ENCODE data around the gene TNS1.

Gene TNS1

DNA sequence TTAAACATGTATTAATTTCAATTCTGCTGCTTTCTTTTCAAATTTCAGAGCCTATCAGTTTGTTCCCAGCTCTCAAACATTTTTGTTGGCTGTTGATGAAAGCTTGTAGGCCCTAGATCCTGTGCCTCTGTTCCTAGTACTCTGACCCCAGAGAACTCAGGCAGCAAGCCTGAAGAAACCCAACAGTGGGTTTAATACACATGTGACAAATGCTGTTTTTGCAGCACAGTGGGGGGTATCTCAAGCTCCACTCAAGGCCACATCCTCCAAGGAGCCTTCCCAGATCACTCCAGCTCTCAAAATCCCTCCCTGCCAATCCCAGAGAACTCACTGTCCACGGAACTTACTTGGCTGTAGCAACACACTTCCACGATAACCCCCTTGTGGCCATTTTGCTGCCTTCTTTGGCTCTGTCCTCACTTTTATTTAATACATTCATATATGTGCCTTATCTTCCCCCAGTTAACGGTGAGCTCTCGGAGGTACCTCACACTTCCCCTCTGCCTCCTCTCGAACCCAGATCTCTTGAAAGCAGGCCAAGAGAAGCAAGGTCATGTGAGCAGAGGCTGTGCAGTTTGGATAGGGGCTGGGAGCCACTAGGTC is 122.4 kb downstream of the TNS1 start:
- DNase-seq (no peak), ATAC-seq (replicated peaks) (no peak)
- Mint-ChIP-seq H3K27ac (no peak overlapping the region), H3K36me3 (no peaks in the 10 kb centered on the region), H3K4me3 (no peak overlapping the region), H3K4me1 (peaks cover 2 to 7% of the 10 kb centered on the region in 2 donors), H3K27me3 (no peaks in the 10 kb centered on the region), H3K9me3 (no peaks in the 10 kb centered on the region)

DNA sequence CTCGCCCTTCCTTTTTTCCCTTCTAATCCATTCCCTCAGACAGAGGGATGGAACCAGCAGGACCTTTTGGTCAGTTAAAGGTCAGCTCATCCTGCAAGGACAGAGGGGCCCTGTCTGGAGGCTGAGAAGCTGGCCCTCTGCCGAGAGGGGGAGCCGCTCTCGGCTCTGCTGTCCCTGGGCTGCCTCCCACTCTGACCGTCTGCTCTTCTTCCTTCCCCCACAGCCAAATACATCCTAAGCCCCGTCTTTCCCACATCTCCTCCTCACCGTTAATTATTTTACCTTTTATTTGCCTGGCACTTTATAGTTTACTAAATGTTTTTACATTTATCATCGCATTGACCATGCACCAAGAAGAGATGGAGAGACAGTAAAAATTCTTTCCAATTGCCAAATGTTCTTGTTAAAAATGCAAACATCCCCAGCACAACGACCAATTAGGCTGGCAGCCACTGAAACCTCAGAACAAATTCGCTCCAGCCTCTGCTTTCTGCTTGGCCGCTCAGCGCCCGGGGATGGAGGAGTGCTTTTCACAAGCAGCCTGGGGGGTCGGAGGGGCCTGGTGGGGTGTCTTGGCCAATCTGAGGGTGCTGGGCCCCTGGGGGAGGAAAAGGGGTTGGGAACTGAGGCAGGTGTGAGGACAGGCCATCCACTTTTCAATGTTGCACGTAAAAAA is 123.7 kb downstream of the TNS1 start:
- no peaks in the 10 kb centered on the region for H3K9me3 Mint-ChIP-seq
- no peak overlapping the region for H3K27ac Mint-ChIP-seq
- peaks cover 2 to 6% of the 10 kb centered on the region in 2 donors for H3K4me1 Mint-ChIP-seq
- ATAC-seq (replicated peaks) = no peak
- no peaks in the 10 kb centered on the region for H3K27me3 Mint-ChIP-seq
- DNase-seq = no peak
- H3K4me3 Mint-ChIP-seq = no peak overlapping the region
- H3K36me3 Mint-ChIP-seq = no peaks in the 10 kb centered on the region

DNA sequence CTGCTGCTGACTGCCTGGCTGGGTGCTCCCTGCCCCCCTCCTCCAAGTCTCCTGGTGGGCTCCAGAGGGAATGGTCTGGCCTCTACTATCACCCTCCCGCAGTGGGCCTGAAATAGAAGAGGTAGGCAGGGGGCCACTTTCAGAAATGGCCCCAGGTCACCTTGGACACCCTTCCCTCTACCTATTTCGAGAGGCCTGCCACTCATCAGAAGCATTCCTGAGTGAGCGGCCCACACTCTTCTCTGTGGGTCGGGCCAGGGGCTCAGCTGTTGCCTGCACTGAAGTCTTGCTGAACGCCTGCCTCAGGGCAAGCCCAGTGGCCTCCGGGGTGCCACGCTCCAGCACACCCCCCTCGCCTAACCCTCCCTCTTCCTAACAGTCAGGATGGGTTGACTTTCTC is 124.9 kb downstream of the TNS1 start:
- Mint-ChIP-seq H3K36me3 (no peaks in the 10 kb centered on the region), H3K4me3 (no peak overlapping the region), H3K27ac (no peak overlapping the region), H3K4me1 (peaks cover 2 to 6% of the 10 kb centered on the region in 2 donors), H3K9me3 (no peaks in the 10 kb centered on the region), H3K27me3 (no peaks in the 10 kb centered on the region)
- ATAC-seq (replicated peaks) = no peak
- DNase-seq = no peak

DNA sequence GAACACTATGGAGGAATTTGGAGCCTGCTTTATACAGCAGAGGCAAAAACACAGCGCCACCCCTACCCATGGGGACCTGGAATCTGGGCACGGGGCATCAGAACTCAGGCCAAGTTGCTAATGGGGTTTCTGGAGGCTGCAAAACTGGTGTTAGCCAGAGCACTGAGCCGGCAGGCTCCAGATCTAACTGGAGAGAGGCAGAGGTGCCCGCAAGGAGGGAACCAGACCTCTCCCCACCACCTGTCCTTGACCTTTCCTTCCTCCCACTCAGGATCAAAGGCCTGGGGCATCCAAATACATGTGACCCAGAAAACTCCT is 126.6 kb downstream of the TNS1 start:
- no peak for DNase-seq
- H3K4me1 Mint-ChIP-seq = peaks cover 2 to 6% of the 10 kb centered on the region in 2 donors
- H3K27me3 Mint-ChIP-seq = peaks cover 0 to 5% of the 10 kb centered on the region in 2 donors
- H3K9me3 Mint-ChIP-seq = no peaks in the 10 kb centered on the region
- ATAC-seq (replicated peaks) = no peak
- no peaks in the 10 kb centered on the region for H3K36me3 Mint-ChIP-seq
- H3K4me3 Mint-ChIP-seq = no peak overlapping the region
- H3K27ac Mint-ChIP-seq = no peak overlapping the region

GRCh38 chr2:217875556-217876252 is 127.1 kb downstream of the TNS1 start:
- Mint-ChIP-seq H3K27ac (no peak overlapping the region), H3K4me3 (no peak overlapping the region), H3K27me3 (peaks cover 0 to 5% of the 10 kb centered on the region in 2 donors), H3K9me3 (no peaks in the 10 kb centered on the region), H3K4me1 (peaks cover 2 to 6% of the 10 kb centered on the region in 2 donors), H3K36me3 (no peaks in the 10 kb centered on the region)
- DNase-seq (no peak), ATAC-seq (replicated peaks) (no peak)

DNA sequence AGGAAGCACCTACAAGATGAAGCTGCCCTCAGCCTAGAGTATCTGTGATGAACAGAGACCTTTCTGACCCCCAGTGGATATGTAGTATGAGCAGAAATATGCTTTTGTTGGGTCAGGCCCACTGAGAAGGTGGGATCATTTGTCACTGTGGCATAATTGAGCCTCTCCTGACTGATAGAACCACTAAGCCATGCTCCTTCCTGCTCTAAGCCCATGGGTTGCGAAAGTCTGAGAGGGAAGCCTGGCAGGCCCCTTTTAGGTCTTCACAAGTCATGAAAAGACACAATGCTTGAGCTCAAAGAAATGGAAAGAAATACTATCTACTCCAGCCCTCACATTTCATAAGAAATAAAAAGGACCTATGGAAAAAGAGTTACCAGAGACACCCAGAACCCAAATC is 127.7 kb downstream of the TNS1 start:
- peaks cover 0 to 5% of the 10 kb centered on the region in 2 donors for H3K27me3 Mint-ChIP-seq
- ATAC-seq (replicated peaks) = no peak
- no peak overlapping the region for H3K27ac Mint-ChIP-seq
- peaks cover 2 to 6% of the 10 kb centered on the region in 2 donors for H3K4me1 Mint-ChIP-seq
- no peak for DNase-seq
- H3K36me3 Mint-ChIP-seq = no peaks in the 10 kb centered on the region
- H3K4me3 Mint-ChIP-seq = no peak overlapping the region
- H3K9me3 Mint-ChIP-seq = no peaks in the 10 kb centered on the region

DNA sequence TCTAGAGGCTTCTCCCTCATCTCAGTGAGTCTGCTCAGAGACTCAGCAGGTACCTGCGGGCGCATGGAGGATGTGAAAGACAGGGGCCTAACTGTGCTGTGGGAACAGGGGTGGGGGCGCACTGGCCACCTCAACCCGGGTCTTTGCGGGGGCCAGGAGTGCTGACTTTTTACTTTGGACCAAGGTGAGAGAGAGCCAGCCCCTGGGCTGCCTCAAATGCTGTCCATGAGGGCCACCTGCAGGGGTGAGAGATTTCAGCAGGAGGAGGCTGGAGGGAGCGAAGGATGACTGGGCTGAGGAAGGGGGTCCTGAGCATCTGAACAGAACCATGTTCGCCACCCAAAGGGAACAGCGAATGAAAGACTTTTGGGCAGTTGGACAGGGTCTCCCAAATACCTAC is 129.4 kb downstream of the TNS1 start:
- no peak overlapping the region for H3K27ac Mint-ChIP-seq
- H3K27me3 Mint-ChIP-seq = peaks cover 0 to 5% of the 10 kb centered on the region in 2 donors
- no peaks in the 10 kb centered on the region for H3K9me3 Mint-ChIP-seq
- H3K4me1 Mint-ChIP-seq = peaks cover 3 to 6% of the 10 kb centered on the region in 2 donors
- H3K36me3 Mint-ChIP-seq = no peaks in the 10 kb centered on the region
- DNase-seq (no peak), ATAC-seq (replicated peaks) (no peak)
- no peak overlapping the region for H3K4me3 Mint-ChIP-seq

DNA sequence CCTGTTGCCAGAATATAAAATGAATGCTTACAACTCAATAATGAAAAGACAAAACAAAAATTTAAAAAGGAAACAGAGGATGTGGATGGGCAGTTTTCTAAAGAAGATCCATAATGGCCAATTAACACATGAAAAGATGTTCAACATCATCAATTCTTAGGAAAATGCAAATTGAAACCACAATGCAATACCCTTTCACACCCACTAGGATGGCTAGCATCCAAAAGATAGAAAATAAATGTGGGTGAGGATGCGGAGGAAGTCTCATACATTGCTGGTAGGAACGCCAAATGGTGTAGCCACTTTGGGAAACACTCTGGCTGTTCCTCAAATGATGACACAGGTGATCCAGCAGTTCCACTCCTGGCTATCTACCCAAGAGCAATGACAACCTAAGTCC is 130.5 kb downstream of the TNS1 start:
- no peaks in the 10 kb centered on the region for H3K9me3 Mint-ChIP-seq
- H3K27me3 Mint-ChIP-seq = peaks cover 0 to 5% of the 10 kb centered on the region in 2 donors
- H3K4me1 Mint-ChIP-seq = peaks cover 5 to 6% of the 10 kb centered on the region in 2 donors
- DNase-seq (no peak), ATAC-seq (replicated peaks) (no peak)
- no peak overlapping the region for H3K4me3 Mint-ChIP-seq
- no peaks in the 10 kb centered on the region for H3K36me3 Mint-ChIP-seq
- no peak overlapping the region for H3K27ac Mint-ChIP-seq

DNA sequence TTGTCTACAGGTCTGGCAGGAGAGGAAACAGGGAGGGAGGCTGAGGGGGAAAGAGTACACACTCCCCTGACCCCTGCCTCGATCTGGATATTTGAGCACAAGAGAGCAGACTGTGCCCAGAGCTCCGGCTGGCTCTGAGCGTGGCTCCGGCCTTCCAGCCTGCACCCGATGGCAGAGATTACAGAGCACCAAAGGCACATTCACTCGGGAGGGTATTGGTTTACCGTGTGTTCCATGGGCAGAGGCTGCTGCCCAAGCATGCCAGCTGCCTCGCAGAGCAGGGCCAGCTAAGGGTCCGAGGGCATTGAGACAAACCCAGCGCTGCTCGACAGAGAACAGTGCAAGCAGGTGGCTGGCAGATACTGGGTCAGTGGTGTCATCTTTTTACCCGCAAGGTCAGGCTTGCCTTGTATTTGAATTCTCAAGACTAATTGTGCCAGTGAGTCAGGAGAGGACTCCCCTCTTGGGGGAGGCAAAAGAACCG is 132.2 kb downstream of the TNS1 start:
- DNase-seq (no peak), ATAC-seq (replicated peaks) (no peak)
- no peak overlapping the region for H3K27ac Mint-ChIP-seq
- H3K9me3 Mint-ChIP-seq = no peaks in the 10 kb centered on the region
- H3K4me3 Mint-ChIP-seq = no peak overlapping the region
- H3K4me1 Mint-ChIP-seq = peaks cover 10 to 16% of the 10 kb centered on the region in 2 donors
- H3K36me3 Mint-ChIP-seq = no peaks in the 10 kb centered on the region
- H3K27me3 Mint-ChIP-seq = peaks cover 0 to 5% of the 10 kb centered on the region in 2 donors

- H3K27me3 Mint-ChIP-seq = peaks cover 0 to 5% of the 10 kb centered on the region in 2 donors
- H3K4me1 Mint-ChIP-seq = peaks cover 25 to 29% of the 10 kb centered on the region in 2 donors
- H3K27ac Mint-ChIP-seq = no peak overlapping the region
- no peak for ATAC-seq (replicated peaks)
- H3K36me3 Mint-ChIP-seq = peaks cover 2 to 3% of the 10 kb centered on the region in 2 donors
- DNase-seq = no peak
- peaks cover 3% of the 10 kb centered on the region in 2 donors for H3K9me3 Mint-ChIP-seq
- H3K4me3 Mint-ChIP-seq = no peak overlapping the region
Observed at GRCh38 chr2:217868911-217869334, 133.9 kb downstream of the TNS1 start.

GRCh38 chr2:217868265-217868892 is 134.4 kb downstream of the TNS1 start:
- no peak for DNase-seq
- H3K4me3 Mint-ChIP-seq = no peak overlapping the region
- peaks cover 0 to 5% of the 10 kb centered on the region in 2 donors for H3K27me3 Mint-ChIP-seq
- peaks cover 3% of the 10 kb centered on the region in 2 donors for H3K9me3 Mint-ChIP-seq
- peaks cover 29 to 35% of the 10 kb centered on the region in 2 donors for H3K4me1 Mint-ChIP-seq
- peaks cover 2 to 3% of the 10 kb centered on the region in 2 donors for H3K36me3 Mint-ChIP-seq
- H3K27ac Mint-ChIP-seq = no peak overlapping the region
- ATAC-seq (replicated peaks) = no peak

GRCh38 chr2:217866457-217866856 is 136.3 kb downstream of the TNS1 start:
- ATAC-seq (replicated peaks) (no peak), DNase-seq (no peak)
- H3K9me3 Mint-ChIP-seq = peaks cover 3% of the 10 kb centered on the region in 2 donors
- peaks cover 2 to 3% of the 10 kb centered on the region in 2 donors for H3K36me3 Mint-ChIP-seq
- peaks cover 37 to 43% of the 10 kb centered on the region in 2 donors for H3K4me1 Mint-ChIP-seq
- peaks cover 0 to 3% of the 10 kb centered on the region in 2 donors for H3K27me3 Mint-ChIP-seq
- no peak overlapping the region for H3K4me3 Mint-ChIP-seq
- H3K27ac Mint-ChIP-seq = no peak overlapping the region

GRCh38 chr2:217864963-217865772 is 137.6 kb downstream of the TNS1 start:
- H3K27ac Mint-ChIP-seq = peak overlapping the region; percentile 74
- no peaks in the 10 kb centered on the region for H3K27me3 Mint-ChIP-seq
- no peak overlapping the region for H3K4me3 Mint-ChIP-seq
- peaks cover 2 to 3% of the 10 kb centered on the region in 2 donors for H3K36me3 Mint-ChIP-seq
- ATAC-seq (replicated peaks) (peak; percentile 94 to 96), DNase-seq (peak; percentile 77)
- H3K9me3 Mint-ChIP-seq = peaks cover 3% of the 10 kb centered on the region in 2 donors
- H3K4me1 Mint-ChIP-seq = peaks cover 37 to 49% of the 10 kb centered on the region in 2 donors

GRCh38 chr2:217863883-217864282 is 138.9 kb downstream of the TNS1 start:
- Mint-ChIP-seq H3K4me3 (no peak overlapping the region), H3K27me3 (no peaks in the 10 kb centered on the region), H3K27ac (peak overlapping the region; percentile 4), H3K4me1 (peaks cover 36 to 49% of the 10 kb centered on the region in 2 donors), H3K36me3 (peaks cover 2 to 3% of the 10 kb centered on the region in 2 donors), H3K9me3 (peaks cover 3% of the 10 kb centered on the region in 2 donors)
- DNase-seq (no peak), ATAC-seq (replicated peaks) (no peak)

All from stimulated activated naive B cell treated with anti-CD40 and anti-IgM and Interleukin-4, amounts not matched to agents 10 μg/mL and 1 μg/mL and 100 μg/mL, for 72 hours (primary cell).